NCI-H2196 (cell line): ENCODE data around the gene RABL2A.
"Not testable (repeated sequence)": the region's sequence is repeated elsewhere in the genome, so short reads cannot be mapped to it uniquely, and the experiment has no call there.

Source experiments
- DNase-seq: peaks from one replicate; lab custom pipeline; 2025; ENCODE audit not compliant: unreplicated experiment; lab: John Stamatoyannopoulos, UW

RABL2A gene

DNA sequence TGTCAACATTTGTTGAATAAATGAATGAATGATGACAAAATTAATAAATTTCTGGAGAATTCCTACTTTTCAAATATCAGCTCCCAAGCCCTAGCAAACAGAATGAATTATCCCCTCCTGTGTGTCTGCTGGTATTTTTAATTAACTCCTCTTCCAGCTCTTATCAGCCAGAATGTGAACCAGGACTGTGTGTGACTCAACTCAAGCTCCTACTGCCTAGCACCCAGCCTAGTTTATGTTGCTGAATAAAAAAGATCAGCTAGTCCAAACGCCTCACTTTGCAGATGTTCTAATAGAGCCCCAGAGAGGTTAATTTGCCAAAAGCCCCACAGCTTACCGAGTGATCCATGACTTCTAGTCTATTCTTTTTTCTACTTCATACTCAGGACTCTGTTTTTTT, 50.3 kb downstream of the RABL2A start:
- DNase-seq: no peak

DNA sequence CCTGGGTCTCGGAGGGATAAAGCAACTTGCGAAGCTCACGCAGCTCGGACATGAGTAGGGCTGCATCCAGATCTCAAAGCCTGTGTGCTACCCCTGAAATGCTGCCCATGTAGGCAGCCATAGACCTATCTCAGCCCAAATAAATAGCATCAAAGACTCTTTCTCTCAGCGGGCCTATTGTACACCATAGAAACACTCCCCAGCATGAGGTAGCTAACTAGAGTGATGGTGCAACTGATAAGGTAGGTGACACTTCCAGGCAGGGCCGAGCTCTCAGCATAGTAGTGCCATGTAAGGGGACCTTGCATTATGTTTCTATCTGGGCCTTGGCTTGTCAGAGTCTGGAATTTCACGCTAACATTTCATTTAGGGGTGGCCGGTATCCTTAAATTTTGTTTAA, 52.4 kb downstream of the RABL2A start:
- DNase-seq: no peak

DNA sequence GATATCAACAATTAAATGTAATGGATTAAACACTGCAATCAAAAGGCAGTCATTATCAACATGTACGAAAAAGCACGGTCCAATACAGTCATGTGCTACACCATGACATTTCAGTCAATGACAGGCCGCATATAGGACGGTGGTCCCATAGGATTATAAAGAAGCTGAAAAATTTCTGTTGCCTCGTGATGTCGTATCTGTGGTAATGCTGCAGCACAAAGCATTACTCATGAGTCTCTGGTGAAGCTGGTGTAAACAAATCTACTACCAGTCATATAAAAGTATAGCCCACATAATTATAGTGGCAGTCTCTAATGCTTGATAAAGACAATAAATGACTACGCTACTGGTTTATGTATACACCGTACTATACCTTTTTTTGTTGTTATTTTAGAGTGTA, 58.4 kb downstream of the RABL2A start:
- no peak for DNase-seq

- DNase-seq: no peak
Observed at GRCh38 chr2:113686537-113686936, 59.5 kb downstream of the RABL2A start.

- not testable (repeated sequence) for DNase-seq
Observed at GRCh38 chr2:113690871-113691270, 63.8 kb downstream of the RABL2A start.
